Suprapubic skin (tissue), 4 donors: ENCODE results near the gene PRKAR2B.

ENCODE experiments used
- EP300 ChIP-seq: sonication (generic); formaldehyde crosslinking; IDR thresholded peaks from one replicate; pipeline ENCODE4 v1.6.1; 2017; ENCODE audit warnings: antibody characterized with exemption
- POLR2A ChIP-seq, 2 donors: fragments of 450-650 bp; IDR thresholded peaks; one replicate each; pipeline ENCODE4 v1.6.1; 2017; ENCODE audit warnings: antibody characterized with exemption in 2 of 2, mild to moderate bottlenecking in 2 of 2, moderate library complexity in 2 of 2
- POLR2AphosphoS5 ChIP-seq, 3 donors: sonication (generic); formaldehyde crosslinking; IDR thresholded peaks; one replicate each; pipeline ENCODE4 v1.6.1; 2017; ENCODE audit warnings: antibody characterized with exemption in 3 of 3
- TF ChIP-seq, protein P1 (sequence below), 2 donors: fragments of 200-600 bp in 1 of 2; fragments of 450-650 bp in 1 of 2; sonication (generic) in 1 of 2; IDR thresholded peaks; one replicate each; pipeline ENCODE4 v1.5.1; 2016 to 2019; ENCODE audit warnings: antibody characterized with exemption in 2 of 2, mild to moderate bottlenecking in 1 of 2, moderate library complexity in 1 of 2

- TF ChIP-seq, protein P1, sequence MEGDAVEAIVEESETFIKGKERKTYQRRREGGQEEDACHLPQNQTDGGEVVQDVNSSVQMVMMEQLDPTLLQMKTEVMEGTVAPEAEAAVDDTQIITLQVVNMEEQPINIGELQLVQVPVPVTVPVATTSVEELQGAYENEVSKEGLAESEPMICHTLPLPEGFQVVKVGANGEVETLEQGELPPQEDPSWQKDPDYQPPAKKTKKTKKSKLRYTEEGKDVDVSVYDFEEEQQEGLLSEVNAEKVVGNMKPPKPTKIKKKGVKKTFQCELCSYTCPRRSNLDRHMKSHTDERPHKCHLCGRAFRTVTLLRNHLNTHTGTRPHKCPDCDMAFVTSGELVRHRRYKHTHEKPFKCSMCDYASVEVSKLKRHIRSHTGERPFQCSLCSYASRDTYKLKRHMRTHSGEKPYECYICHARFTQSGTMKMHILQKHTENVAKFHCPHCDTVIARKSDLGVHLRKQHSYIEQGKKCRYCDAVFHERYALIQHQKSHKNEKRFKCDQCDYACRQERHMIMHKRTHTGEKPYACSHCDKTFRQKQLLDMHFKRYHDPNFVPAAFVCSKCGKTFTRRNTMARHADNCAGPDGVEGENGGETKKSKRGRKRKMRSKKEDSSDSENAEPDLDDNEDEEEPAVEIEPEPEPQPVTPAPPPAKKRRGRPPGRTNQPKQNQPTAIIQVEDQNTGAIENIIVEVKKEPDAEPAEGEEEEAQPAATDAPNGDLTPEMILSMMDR (IDR thresholded peaks at IDR 0.05) = no peak
- TF ChIP-seq POLR2A (IDR thresholded peaks at IDR 0.05) (no peak), POLR2AphosphoS5 (IDR thresholded peaks at IDR 0.05) (no peak), EP300 (no peak)
Measured at GRCh38 chr7:107119376-107120105, 75.0 kb downstream of the PRKAR2B start.
